Lung (tissue), 12 donors: ENCODE measurements around the gene SETBP1. TPM values are rescaled to one million over a fixed set of nuclear protein-coding genes. Genes with fewer than 3 reads are reported as not detected.

ENCODE experiments used
- ATAC-seq: fragments of 200-7000 bp; cut with Tn5 transposase; one replicate; pipeline ENCODE4 v1.9.1; 2020; ENCODE audit warnings: moderate number of reproducible peaks; ENCODE audit not compliant: insufficient read depth, low FRiP score
- DNase-seq, 3 donors: peaks; one replicate each; pipeline ENCODE4 v3.0.0-alpha.2; 2013 to 2017
- H3K27ac ChIP-seq, 2 donors: one replicate each; pipeline ENCODE4 v1.5.1; 2013; ENCODE audit warnings: mild to moderate bottlenecking in 2 of 2, moderate library complexity in 2 of 2, control low read depth in 1 of 2, inconsistent platforms in 1 of 2, low read depth in 1 of 2, low read length in 1 of 2
- H3K27me3 ChIP-seq, 3 donors: one replicate each; pipeline ENCODE4 v1.5.1; 2013; ENCODE audit warnings: low read length in 2 of 3; ENCODE audit not compliant: control insufficient read depth in 3 of 3, insufficient read depth in 3 of 3
- H3K36me3 ChIP-seq, 4 donors: one replicate each; pipeline ENCODE4 v1.5.1; 2013; ENCODE audit warnings: low read length in 4 of 4, mild to moderate bottlenecking in 1 of 4, moderate library complexity in 1 of 4; ENCODE audit not compliant: control insufficient read depth in 4 of 4, insufficient read depth in 4 of 4
- H3K4me1 ChIP-seq, 5 donors: one replicate each; pipeline ENCODE4 v1.5.1; 2013; ENCODE audit warnings: low read length in 5 of 5, mild to moderate bottlenecking in 2 of 5, moderate library complexity in 1 of 5; ENCODE audit not compliant: control insufficient read depth in 5 of 5, insufficient read depth in 5 of 5
- H3K4me3 ChIP-seq: one replicate; pipeline ENCODE4 v1.5.1; 2013; ENCODE audit warnings: mild to moderate bottlenecking, control low read depth, moderate library complexity
- H3K9ac ChIP-seq, 2 donors: one replicate each; pipeline ENCODE4 v1.5.1; 2013; ENCODE audit warnings: low read length in 2 of 2, control low read depth in 1 of 2; ENCODE audit not compliant: insufficient read depth in 1 of 2
- H3K9me3 ChIP-seq, 4 donors: one replicate each; pipeline ENCODE4 v1.5.1; 2013; ENCODE audit warnings: low read length in 3 of 4, mild to moderate bottlenecking in 1 of 4, moderate library complexity in 1 of 4; ENCODE audit not compliant: control insufficient read depth in 4 of 4, insufficient read depth in 3 of 4
- CTCF ChIP-seq: IDR thresholded peaks from 2 replicates; pipeline ENCODE4 v1.5.1; 2012; ENCODE audit warnings: mild to moderate bottlenecking; ENCODE audit errors: control extremely low read depth, extremely low read depth
- WGBS, 2 donors: extraction: QIAGEN DNeasy Blood & Tissue Kit; methylation state at CpG; one replicate each; pipeline ENCODE4 v1.1.7; 2013; 5-methylcytosine and 5-hydroxymethylcytosine counted together
- polyA plus RNA-seq, 2 donors: library from polyadenylated mRNA; stranded (reverse); fragments of 200-250 nt; gene quantifications; one replicate each; pipeline ENCODE4 v1.2.1, GENCODE V29; 2013
- total RNA-seq, 2 donors: library from RNA; depleted of rRNA in 1 of 2; stranded (reverse); fragments of >200 nt in 1 of 2; gene quantifications; one replicate each; pipeline ENCODE4 v1.2.1, GENCODE V29; 2014 to 2021
- donor health status: control.
- donor health status: control.
- donor health status: Bipolar disorder and iron deficiency.
- donor health status: healthy.
- donor health status: DM: yes; HTN: yes; CAD: no.

The SETBP1 gene
- total and polyA plus RNA-seq, 4 donors, result 1.6 to 43.8 (median 16.6) TPM

GRCh38 chr18:44996261-44996660, 315.6 kb downstream of the SETBP1 start:
- no peak for ATAC-seq

DNA sequence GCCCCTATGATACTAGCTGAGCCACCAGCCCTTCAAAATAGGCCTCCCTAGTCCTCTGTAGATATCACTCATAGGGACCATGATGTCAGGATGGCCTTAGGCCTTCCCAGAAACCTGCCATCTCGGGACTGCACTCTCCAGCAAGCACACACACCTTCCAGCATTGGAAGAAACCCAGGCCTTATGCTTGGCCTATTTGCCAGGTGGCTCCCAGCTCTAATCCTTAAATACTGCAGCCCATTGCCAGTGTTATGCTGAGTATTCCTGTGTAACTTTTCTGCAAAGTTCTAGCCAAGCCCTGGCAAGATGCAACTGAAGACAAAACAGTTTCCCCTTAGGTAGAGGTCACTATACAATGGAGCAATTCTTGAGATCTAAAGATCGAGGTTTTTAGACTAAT, 316.5 kb downstream of the SETBP1 start:
- TF ChIP-seq CTCF, result no peak
- 94 to 99% methylated on average over 2 of the region's 2 CpGs for WGBS, 2 donors
- Histone ChIP-seq H3K27ac (no peak overlapping the region), H3K9ac (no peak overlapping the region), H3K27me3 (no peaks in the 10 kb centered on the region), H3K36me3 (peaks cover 0 to 4% (median 0%) of the 10 kb centered on the region in 4 donors), H3K9me3 (peaks cover 0 to 3% (median 0%) of the 10 kb centered on the region in 4 donors), H3K4me1 (no peaks in the 10 kb centered on the region), H3K4me3 (no peak overlapping the region)
- DNase-seq (no peak), ATAC-seq (no peak)

More at GRCh38 chr18:44996261-44996660, 315.6 kb downstream of the SETBP1 start:
- no peak for DNase-seq
- H3K4me3 ChIP-seq, result no peak overlapping the region
- no peak overlapping the region for H3K27ac ChIP-seq
- peaks cover 0 to 4% (median 0%) of the 10 kb centered on the region in 4 donors for H3K36me3 ChIP-seq
- H3K4me1 ChIP-seq, result no peaks in the 10 kb centered on the region
- H3K9ac ChIP-seq, result no peak overlapping the region
- H3K27me3 ChIP-seq, result no peaks in the 10 kb centered on the region
- no peak for TF ChIP-seq CTCF
- peaks cover 0 to 3% (median 0%) of the 10 kb centered on the region in 4 donors for H3K9me3 ChIP-seq
- 47 to 66% methylated on average over 3 of the region's 3 CpGs for WGBS, 2 donors

GRCh38 chr18:44998360-44998759, 317.7 kb downstream of the SETBP1 start:
- TF ChIP-seq CTCF, result no peak
- Histone ChIP-seq H3K27ac (no peak overlapping the region), H3K27me3 (no peaks in the 10 kb centered on the region), H3K9ac (no peak overlapping the region), H3K36me3 (peaks cover 0 to 6% (median 0%) of the 10 kb centered on the region in 4 donors), H3K9me3 (peaks cover 0 to 3% (median 0%) of the 10 kb centered on the region in 4 donors), H3K4me1 (no peaks in the 10 kb centered on the region), H3K4me3 (no peak overlapping the region)
- 97 to 98% methylated on average over 8 of the region's 8 CpGs for WGBS, 2 donors
- ATAC-seq (no peak), DNase-seq (no peak)

- no peak for ATAC-seq
- no peaks in the 10 kb centered on the region for H3K9me3 ChIP-seq
- no peak for TF ChIP-seq CTCF
Measured at GRCh38 chr18:45004546-45005080, 323.9 kb downstream of the SETBP1 start.

More at GRCh38 chr18:45004546-45005080, 323.9 kb downstream of the SETBP1 start:
- 80 to 87% methylated on average over 3 of the region's 3 CpGs for WGBS, 2 donors
- H3K4me3 ChIP-seq, result no peak overlapping the region
- peaks cover 0 to under 1% (median 0%) of the 10 kb centered on the region in 5 donors for H3K4me1 ChIP-seq
- H3K36me3 ChIP-seq, result peaks cover 0 to 3% (median under 1%) of the 10 kb centered on the region in 4 donors
- no peaks in the 10 kb centered on the region for H3K27me3 ChIP-seq
- no peak for DNase-seq
- no peak overlapping the region for H3K9ac ChIP-seq
- no peak overlapping the region for H3K27ac ChIP-seq
